D341Med (cell line): ENCODE results near the gene GRB10.
A peak's percentile ranks its signal among the peaks of the same experiment; 100 is the strongest.
"Not testable (repeated sequence)": the region's sequence is repeated elsewhere in the genome, so short reads cannot be mapped to it uniquely, and the experiment has no call there.

Experiments used
- DNase-seq: peaks from one replicate; pipeline ENCODE4 v3.0.0; 2012; ENCODE audit warnings: low spot score

Gene GRB10

DNA sequence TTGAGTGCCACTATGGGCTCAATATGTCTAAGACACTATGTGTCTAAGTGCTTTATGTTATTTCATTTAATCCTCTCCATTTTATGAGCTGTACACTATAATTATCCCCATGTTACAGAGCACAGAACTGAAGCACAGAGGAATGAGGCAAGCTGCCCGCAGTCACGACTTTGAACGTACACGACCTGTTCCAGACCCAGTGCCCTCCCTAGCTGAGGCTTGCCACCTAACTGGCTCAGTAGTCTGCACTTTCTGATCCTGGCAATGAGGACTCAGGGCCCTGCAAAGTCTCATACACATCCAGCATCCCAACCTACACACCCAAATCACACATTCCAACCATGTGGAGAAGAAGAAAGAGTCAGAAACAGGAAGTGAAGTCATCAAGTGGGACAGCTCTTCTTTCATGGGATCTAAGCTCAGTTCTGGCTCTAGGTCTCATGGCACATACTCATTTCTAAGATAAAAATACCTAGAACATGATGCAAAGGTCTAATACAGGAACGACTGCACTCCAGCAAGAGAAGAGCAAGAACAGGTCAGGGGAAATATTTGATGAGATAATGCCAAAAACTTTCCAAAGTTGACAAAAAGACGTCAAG is 175.1 kb downstream of the GRB10 start:
- no peak for DNase-seq

DNA sequence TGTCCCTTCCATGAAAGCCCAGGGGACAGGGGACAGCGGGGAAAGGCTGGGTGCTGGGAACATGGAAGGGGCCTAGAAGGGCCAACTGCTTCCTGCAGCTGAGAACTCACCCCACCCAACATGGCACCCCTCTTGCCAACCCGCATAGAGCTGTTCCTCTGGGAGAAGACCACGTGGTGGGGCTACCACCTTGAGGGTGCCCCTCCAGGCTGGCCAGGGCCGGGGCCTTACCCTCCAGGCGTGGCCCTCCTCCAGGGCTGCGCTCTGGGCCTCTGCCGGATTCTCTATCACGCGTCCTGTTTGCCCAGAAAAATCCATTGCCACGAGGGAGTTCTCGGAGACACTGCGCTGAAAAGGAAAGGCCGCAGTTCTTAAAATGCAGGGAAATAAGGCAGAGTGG is 177.6 kb downstream of the GRB10 start:
- DNase-seq: no peak

DNA sequence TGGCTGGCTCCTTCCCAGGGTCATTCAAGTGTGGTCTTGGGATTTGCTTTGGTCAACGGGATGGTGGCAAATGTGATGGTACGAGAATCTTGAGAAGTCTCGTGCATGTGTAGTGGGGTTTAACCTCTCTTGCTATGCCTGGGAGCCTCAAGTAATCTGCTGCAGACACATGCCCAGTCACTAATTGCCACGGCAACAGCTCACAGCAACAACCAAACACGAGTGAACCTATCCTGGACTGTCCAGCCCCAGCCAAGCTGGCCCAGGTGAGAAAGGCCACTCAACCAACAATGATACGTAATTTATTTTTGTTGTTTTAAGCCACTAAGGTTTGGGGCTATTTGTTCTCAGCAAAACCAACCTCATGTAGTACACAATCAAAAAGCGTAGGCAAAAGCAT is 179.4 kb downstream of the GRB10 start:
- no peak for DNase-seq

DNA sequence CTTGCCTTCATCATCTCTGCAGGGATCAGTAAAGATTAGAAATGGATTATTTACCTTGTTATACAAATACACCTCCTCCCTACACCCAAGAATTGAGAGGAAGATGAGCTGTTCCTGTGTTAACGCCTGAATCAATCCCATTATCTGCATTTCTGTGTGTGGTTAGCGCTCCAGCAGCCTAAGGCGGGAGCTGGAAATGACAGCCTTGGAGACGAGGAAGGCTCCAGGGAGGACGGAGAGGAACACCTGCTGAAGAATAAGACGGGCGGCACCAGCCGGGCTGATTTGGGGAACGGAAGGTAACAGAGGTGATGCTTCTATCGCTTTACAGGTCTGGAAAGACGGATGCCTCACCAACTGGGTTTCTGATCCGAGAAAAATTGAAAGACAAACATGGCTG is 183.3 kb downstream of the GRB10 start:
- DNase-seq: no peak

DNA sequence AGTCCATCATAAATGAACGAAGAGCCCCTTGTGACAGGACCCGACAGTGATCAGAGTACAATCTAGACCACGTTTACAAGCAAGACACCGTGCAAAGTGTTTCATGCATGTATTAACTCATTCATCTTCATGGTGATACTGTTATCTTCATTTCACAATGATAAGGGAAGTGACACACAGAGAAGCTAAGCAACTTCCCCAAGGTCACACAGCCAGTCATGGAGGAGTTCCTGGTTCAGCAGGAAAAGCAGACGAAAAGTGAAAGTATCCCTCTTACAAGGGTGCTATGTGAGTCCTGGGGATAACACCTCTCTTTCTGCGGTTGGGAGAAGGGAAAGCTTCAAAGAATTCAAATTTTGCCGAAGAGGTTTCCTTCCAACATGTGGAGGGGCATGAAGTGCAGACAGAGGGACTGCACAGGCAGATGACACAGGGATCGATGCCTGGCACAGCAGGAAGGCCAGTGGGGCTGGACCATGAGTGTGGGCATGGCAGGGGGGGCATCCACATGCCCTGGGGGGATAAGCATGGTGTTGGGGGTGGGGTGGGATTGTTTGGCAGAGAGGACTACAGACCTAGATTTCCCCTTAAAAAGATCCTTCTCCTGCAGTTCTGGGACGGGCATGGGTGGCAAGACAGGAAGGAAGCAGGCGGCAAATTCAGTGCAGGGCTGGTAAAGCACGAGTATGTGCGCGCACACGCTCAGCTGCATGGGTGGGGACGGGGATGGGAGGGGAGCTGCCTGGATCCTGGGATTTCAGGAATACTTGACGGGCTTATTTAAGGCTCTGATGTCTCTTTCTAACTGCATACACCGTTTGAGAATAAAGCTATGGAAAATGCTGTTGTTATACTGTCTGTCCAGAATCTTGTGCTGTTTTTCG is 184.0 kb downstream of the GRB10 start:
- no peak for DNase-seq

DNA sequence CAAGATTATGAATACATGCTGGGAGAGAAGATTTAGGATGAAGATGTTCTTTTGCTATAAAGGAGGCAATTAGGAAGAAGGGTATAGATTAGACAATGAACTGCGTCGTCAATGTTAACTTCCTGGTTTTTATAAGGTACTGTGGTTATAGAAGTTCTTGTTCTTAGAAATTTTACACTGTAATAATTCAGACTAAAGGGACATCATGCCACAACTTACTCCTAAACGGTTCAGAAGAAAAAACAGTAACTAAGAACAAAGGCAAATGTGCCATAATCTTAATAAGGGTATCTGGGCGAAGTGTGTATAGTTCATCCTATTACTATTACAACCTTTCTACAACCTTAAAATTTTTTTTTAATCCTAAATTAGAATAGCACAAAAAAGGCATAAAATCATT is 186.2 kb downstream of the GRB10 start:
- DNase-seq: no peak

DNA sequence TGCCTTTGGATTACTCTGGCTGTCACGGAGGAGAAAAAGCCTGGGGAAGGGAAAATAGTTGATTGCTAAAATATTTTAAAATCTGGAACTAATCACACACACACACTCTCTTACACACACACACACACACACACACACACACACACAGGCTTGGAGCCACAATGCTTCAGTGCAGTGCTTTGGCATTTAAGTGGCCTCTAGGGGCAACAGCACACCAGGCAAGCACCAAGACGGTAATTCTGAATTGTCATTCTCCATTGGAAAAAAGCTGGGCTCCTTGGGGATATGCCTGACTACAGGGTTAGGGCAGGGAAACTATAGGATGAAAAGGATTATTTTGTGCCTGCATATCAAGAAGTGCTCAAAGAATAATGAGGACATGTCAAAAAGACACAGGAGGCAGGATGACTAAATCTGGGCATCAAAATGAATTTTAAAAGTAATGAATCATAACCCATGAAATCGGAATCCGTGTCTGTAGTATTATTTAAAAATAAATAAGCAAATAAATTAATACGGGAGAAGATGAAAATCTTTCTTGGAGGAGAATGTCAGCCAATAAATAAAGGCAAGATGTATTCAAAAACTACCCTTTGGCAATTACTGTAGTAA is 187.1 kb downstream of the GRB10 start:
- DNase-seq: peak; percentile 72

DNA sequence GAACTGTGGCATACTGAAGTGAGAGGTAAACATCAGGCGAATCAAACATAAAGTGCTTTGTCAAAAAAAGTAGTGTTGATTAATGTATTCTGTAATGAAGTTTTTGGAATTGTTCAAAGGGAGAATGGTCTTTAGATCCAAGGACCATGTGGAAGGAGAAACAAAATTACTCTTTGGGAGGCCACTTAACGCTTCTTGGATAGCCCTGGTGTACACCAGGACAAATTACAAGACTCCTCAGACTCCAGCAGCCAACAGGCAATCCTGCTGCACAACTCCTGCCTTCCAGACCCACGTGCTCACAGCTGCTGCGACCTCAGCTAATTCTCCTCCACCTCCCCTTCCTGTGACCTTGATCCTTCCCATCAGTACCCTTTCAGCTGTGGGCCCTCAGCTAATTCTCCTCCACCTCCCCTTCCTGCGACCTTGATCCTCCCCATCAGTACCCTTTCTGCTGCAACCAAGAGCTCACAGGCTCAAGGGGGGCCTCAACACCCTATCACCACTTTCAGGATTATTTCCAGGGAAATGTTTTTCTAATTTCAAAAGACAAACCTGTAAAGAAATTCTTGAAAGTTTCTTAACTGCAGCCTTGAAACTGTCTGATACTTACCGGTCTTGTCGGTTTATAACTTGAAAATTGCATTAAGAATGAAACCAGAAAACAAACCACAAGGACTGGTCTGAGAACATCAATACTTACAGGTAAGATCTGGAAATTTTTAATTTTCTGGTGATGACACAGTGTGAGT is 187.8 kb downstream of the GRB10 start:
- no peak for DNase-seq

DNA sequence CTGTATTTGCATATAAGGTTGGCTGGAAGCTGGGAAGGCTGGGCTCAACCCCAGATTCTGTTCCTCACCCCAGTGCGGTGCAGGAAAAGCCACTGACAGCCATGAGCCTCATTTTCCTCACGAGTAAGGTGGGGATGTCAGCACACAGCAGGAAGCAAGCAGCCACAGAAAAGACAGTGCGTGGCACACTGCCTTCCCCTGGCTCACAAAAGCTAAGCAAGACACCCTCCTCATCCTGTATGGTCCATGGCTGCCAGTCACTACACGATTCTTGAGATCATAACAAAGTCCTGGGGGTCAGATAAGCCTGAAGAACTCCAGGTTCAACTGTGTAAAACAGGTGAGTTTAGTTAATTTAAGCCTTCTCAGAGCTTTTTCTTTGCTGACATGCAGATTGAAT is 188.6 kb downstream of the GRB10 start:
- DNase-seq: no peak

DNA sequence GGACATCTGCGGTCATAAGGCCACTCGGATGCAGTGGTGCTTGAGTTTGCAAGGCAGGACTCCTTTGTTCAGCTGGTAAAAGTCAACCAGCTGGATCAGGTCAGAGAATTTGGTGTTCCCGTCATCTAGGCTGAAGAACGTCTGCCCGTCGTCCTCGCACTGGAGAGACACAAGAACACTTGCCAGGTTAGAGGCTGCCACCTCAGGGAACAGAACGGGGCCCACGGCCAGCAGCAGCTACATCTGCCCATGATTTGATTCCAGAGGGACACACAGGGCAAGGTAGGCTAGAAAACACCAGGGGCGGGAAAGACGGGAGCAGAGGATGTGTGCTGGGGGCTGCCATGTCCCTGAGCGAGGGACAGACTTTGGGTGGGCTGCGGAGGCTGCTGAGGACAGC is 189.8 kb downstream of the GRB10 start:
- no peak for DNase-seq

DNA sequence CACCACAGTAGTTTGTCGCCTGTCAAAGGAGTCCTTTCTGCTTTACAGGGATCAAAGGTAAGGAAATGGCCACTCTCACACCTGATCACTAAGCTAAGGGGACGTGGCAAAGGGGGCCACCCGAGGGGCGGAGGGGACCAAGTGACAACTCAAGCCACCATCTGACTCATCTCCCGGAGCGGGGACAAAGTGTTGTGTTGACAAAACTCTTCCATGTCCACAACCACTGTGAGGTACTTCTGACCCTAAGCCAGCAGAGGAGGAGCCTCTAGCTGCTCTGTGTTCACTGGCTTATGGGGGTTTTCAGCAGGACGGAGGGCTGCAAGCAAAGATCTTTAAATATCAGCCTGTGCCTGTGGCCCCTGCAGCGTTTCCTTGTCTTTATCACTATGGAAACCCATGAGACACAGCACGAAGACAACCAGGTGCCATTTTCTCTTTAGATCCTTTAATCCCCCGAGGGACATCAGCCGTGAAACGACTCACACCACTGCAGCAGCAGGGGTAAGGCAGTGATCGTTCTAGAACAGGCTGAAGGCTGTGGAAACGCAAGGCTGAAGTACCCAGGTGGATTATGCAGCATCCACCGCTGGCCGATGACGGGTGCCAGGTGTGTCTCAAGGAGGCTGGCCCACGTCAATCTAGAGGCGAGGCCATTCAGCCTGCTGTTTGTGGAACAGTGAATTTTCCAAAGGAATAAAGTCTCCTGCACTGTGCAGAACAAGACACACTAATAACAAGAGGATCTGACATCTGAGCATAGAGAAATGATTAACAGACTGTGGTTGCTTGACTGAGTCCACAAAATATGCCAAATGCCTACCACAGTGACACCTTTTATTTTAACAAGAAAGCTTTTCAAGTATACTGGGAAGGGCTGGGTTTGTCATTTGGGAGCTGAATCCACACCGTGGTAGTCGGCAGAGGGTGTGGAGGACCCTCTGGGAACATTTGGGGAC is 190.9 kb downstream of the GRB10 start:
- peak; percentile 86 for DNase-seq

DNA sequence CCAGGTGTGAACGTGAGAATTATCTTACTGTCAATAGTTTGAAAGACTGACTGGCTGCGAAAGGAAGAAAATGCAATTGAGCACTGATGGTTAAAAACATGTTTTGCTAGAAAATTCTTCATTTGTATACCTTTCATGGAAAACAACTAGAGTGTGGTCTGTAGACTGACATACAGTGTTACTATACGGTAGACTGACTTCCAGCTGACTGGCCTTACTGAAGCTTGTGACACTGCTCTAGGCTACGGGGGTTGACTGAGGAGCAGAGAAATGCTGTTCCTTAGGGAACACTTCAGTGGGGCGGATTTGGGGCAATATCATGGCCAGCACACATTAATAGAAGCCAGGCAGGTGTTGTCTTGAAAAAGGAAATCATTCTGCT is 191.6 kb downstream of the GRB10 start:
- no peak for DNase-seq

DNA sequence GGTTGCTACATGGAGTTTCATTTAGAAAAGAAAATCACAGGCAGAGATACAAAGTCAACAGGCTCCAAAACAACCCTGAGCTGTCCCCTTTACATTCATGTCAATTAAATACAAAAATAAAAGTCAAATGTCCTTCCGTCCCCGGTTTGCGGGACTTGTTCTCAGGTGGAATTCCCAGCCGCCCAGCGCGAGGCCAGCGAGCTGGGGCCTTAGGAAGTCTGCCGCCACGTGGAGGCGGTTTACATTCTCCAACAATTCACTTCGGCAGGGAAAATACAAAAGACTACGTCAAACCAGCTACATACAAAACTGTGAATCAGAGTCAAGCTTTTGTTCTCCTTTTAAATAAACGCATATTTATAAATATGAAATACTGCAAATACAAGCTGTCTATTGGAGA is 192.2 kb downstream of the GRB10 start:
- no peak for DNase-seq

DNA sequence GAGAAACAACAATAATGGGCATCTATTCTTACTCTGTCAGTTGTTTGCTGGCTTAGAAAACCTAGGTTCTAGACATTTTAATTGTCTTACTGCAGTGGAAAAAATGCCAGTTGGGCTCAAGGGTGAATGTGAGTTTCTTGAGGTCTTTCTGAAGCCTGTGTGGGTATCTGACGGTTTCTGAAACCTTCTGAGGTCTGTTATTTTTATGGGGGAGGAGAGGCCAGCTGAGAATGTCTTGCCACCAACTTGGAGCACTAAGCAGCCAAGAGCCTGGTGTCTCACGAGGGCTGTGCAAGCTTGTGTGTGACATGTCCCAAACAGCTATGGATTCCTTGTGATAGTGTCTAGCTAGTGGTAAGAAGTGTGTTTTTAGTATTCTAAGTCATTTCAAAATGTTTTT is 193.3 kb downstream of the GRB10 start:
- DNase-seq: no peak

DNA sequence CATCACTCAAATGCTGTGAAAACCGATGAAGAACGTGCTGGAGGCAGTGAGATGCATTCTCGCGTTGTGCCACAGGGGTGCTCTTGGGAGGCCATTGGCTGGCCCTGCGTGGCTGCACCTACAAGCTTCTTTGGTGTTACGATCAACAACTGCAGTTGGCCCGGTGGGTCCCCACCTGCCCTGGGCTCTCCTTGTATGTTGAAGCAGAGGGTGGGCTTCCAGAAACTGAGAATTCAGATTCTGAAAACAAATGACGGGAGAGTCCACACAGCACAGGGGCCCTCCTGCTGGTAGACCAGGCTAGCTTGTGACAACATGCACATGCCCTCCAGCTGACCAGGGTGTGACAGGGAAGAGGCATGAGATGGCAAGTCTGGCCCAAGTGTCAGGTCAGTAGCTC is 193.8 kb downstream of the GRB10 start:
- no peak for DNase-seq

DNA sequence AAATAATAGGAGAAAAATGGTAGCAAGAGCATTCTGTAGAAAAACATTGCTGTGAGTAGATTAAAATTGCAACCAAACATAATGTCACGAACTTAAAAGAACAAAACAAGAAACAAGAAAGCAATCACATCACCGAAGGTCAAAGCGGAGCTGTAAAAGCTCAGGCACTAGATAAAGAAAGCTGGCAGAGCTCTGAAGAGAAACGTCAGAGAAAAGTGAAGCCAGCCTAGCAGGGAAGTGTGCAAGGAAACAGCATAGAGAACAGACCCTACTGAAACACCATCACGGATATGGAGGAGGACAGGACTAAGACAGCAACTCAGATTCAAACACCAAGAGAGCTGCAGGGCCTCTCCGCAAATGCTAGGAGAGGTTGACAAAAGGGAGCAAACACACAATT is 195.0 kb downstream of the GRB10 start:
- DNase-seq: no peak

DNA sequence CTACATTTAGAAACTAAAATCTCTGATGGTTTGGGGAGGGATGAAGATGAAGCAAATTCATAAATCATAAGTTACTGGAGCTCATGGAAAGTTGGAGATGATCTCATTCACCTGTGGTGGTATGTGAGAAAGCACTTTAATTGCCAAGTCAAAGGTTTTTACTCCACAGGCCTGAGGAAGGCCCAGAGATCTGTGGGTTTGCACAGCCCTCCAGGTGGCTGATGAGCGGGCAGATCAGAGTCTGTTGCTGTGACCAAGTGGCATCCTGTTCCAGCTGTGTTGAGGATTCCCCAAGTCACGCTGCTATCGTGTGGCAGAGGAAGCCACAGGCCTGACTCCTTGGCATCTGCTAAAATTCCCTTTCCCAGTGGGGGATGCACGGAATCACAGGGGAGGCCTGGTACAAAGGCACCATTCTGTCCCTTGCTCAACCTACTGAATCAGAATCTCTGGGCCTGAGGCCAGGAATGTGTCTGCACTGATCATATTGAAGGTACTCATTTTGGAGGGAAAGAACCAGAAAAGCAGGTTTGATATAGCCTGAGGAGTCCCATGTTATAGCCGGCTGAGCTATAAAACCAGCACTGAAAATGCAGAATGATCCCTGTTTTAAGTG is 197.8 kb downstream of the GRB10 start:
- DNase-seq: no peak

DNA sequence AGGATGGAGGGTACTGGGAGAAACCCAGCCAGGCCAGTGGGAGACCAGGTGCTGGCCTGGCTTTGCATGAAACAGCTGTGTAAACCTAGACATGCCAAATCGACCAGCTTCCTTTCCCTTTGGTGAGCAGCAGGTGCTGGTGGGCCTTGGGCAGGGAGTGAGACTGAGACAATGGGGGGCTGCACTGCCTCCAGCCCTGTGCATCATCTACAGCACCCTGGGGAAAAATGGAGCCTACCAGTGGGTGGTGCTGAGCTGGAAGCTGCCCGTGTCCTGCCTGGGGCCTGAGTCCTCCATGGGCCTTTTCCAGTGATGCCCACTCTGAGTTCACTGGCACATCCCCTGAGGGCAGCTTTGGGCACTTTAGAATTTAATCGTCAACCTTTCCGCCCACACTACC is 198.3 kb downstream of the GRB10 start:
- DNase-seq: no peak

DNA sequence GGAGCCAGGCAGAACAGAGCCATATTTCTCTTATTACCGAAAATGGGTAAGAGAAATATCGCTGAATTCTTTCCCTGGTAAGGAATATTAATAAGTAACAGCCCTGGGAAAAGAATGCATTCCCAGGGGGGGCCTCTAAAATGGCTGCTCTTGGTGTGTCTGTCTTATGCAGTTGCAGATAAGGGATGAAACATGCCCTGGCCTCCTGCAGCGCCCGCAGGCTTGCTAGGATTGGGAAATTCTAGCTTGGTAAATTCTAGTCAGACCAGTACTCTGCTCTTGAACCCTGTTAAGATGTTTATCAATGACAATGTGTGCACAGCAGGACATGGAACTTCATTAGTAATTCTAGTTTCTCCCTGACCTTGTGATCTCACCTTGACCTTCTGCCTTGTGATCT is 199.4 kb downstream of the GRB10 start:
- not testable (repeated sequence) for DNase-seq

DNA sequence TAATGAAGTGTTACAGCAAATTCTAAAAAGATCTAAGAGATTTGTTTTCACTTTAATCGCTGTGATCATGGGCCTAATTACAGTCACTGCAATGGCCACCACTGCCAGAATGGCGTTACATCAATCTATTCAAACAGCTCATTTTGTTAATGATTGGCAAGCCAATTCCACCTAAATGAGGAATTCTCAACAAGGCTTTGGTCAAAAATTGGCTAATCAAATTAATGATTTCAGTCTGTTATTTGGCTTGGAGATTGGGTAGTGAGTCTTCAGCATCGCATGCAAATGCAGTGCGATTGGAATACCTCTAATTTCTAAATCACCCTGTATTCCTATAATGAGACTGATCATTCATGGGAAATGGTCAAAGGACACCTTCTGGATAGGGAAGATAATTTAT is 200.4 kb downstream of the GRB10 start:
- not testable (repeated sequence) for DNase-seq

DNA sequence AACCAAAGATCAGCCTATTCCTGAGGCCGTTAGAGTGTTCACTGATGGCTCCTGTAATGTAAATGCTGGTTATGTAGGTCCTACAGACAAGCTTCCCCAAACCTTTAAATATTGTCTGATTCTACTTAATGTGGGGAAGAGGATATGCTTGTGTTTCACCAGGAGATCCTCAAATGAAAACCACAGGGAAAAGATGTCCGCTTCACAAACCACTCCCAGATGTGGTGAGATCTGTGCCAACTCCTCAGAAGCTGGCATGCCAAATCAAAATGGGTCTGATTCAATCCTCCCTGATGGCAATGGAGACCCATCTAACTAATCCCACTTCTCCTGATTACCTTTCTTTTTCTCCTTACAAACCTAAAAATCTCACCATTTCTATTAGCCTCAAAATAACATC is 202.0 kb downstream of the GRB10 start:
- not testable (repeated sequence) for DNase-seq
